Neural cell (in vitro differentiated cells): Measurements from ENCODE around the gene TMEM116.

Experiments
- CTCF ChIP-seq: fragments of 450-650 bp; IDR thresholded peaks from 2 replicates; pipeline ENCODE4 v1.5.1; 2014; ENCODE audit warnings: antibody characterized with exemption, mild to moderate bottlenecking, moderate library complexity; ENCODE audit not compliant: poor library complexity, severe bottlenecking
- POLR2AphosphoS5 ChIP-seq: IDR thresholded peaks from 2 replicates; pipeline ENCODE4 v1.6.1; 2012
- SMC3 ChIP-seq: fragments of 450-650 bp; conservative IDR thresholded peaks from 2 replicates; pipeline ENCODE4 v1.6.1; 2014; ENCODE audit warnings: antibody characterized with exemption, mild to moderate bottlenecking, moderate library complexity; ENCODE audit not compliant: poor library complexity

GRCh38 chr12:111905502-111905901, 107.5 kb downstream of the TMEM116 start:
- TF ChIP-seq CTCF (no peak), POLR2AphosphoS5 (no peak), SMC3 (no peak)
